SU-DHL-6 (cell line): ENCODE results near the gene SAG.

Source experiments
- H2AFZ ChIP-seq: fragments of 200-600 bp; sonication (generic); 2 replicates; pipeline ENCODE4 v1.6.1; 2014; ENCODE audit warnings: low read depth, mild to moderate bottlenecking, moderate library complexity, mixed read lengths, antibody characterized with exemption, low read length; ENCODE audit not compliant: severe bottlenecking
- H3F3A ChIP-seq: fragments of 200-600 bp; shearing (Covaris generic); 2 replicates; pipeline ENCODE4 v1.6.0; 2016; ENCODE audit warnings: antibody characterized with exemption, mild to moderate bottlenecking; ENCODE audit not compliant: insufficient read depth
- H3K27ac ChIP-seq: fragments of 200-600 bp; sonication (generic); 2 replicates; pipeline ENCODE4 v1.5.1; 2016; ENCODE audit warnings: low read depth, mild to moderate bottlenecking, low read length, moderate library complexity, mixed read lengths
- H3K27me3 ChIP-seq: fragments of 200-600 bp; sonication (generic), shearing (Covaris generic); 2 replicates; pipeline ENCODE4 v1.6.0; 2014; ENCODE audit warnings: mild to moderate bottlenecking, low read length
- H3K36me3 ChIP-seq: fragments of 200-600 bp; sonication (generic); 2 replicates; pipeline ENCODE4 v1.6.1; 2014; ENCODE audit warnings: mild to moderate bottlenecking, low read length, mixed read lengths
- H3K4me2 ChIP-seq: fragments of 300-600, 200-600 bp; shearing (Covaris generic), sonication (generic); 2 replicates; pipeline ENCODE4 v1.6.0; 2014; ENCODE audit warnings: low read length, low read depth, mild to moderate bottlenecking; ENCODE audit not compliant: poor library complexity, severe bottlenecking
- H3K4me3 ChIP-seq: fragments of 200-600 bp; sonication (generic); 2 replicates; pipeline ENCODE4 v1.5.1; 2014; ENCODE audit warnings: antibody characterized with exemption, low read length, mild to moderate bottlenecking, mixed read lengths; ENCODE audit not compliant: insufficient read depth, poor library complexity, severe bottlenecking
- H3K79me2 ChIP-seq: fragments of 200-600 bp; sonication (generic); 2 replicates; pipeline ENCODE4 v1.6.1; 2014; ENCODE audit warnings: mild to moderate bottlenecking, low read length, moderate library complexity; ENCODE audit not compliant: insufficient read depth
- H3K9ac ChIP-seq: fragments of 200-600 bp; sonication (generic); 2 replicates; pipeline ENCODE4 v1.7.0; 2014; ENCODE audit warnings: mild to moderate bottlenecking, low read length
- H3K9me2 ChIP-seq: fragments of 200-600 bp; sonication (generic); replicated peaks from 2 replicates; pipeline ENCODE4 v1.6.1; 2014; ENCODE audit warnings: low read length; ENCODE audit not compliant: insufficient read depth
- H3K9me3 ChIP-seq: fragments of 200-600 bp; sonication (generic); 2 replicates; pipeline ENCODE4 v1.6.1; 2014; ENCODE audit warnings: low read length, mixed read lengths; ENCODE audit not compliant: insufficient read depth
- H4K20me1 ChIP-seq: fragments of 200-600 bp; sonication (generic); 2 replicates; pipeline ENCODE4 v1.6.1; 2014; ENCODE audit warnings: low read depth, mild to moderate bottlenecking, antibody characterized with exemption, low read length, moderate library complexity, mixed read lengths
- CTCF ChIP-seq: fragments of 200-600 bp; sonication (generic); IDR thresholded peaks from one replicate; pipeline ENCODE4 v1.5.1; 2017; ENCODE audit warnings: antibody characterized with exemption, mild to moderate bottlenecking, low read length, moderate library complexity; ENCODE audit not compliant: insufficient read depth, poor library complexity, severe bottlenecking
- EZH2phosphoT487 ChIP-seq: fragments of 200-600 bp; sonication (generic), shearing (Covaris generic); conservative IDR thresholded peaks from 2 replicates; pipeline ENCODE4 v1.6.1; 2018; ENCODE audit warnings: mild to moderate bottlenecking, antibody characterized with exemption, low read length, moderate library complexity, mixed read lengths

The SAG gene

GRCh38 chr2:233290051-233290845, 17.4 kb upstream of the SAG start:
- H3K4me2 ChIP-seq = no peak overlapping the region
- H3K9ac ChIP-seq = no peak overlapping the region
- H3K27ac ChIP-seq = no peak overlapping the region
- H3K4me3 ChIP-seq = no peak overlapping the region
- H4K20me1 ChIP-seq = no peaks in the 10 kb centered on the region
- H3K36me3 ChIP-seq = peaks cover 14% of the 10 kb centered on the region; the same call in 1 of the 2 replicates
- TF ChIP-seq CTCF (no peak), EZH2phosphoT487 (no peak)
- no peaks in the 10 kb centered on the region for H3K79me2 ChIP-seq
- H3K9me2 ChIP-seq = no peaks in the 10 kb centered on the region
- H3K9me3 ChIP-seq = no peaks in the 10 kb centered on the region
- H2AFZ ChIP-seq = no peak overlapping the region
- H3F3A ChIP-seq = no peaks in the 10 kb centered on the region
- no peaks in the 10 kb centered on the region for H3K27me3 ChIP-seq

- no peak overlapping the region for H2AFZ ChIP-seq
- H3K79me2 ChIP-seq = no peaks in the 10 kb centered on the region
- no peaks in the 10 kb centered on the region for H3K9me3 ChIP-seq
- H3K27me3 ChIP-seq = no peaks in the 10 kb centered on the region
- no peaks in the 10 kb centered on the region for H3F3A ChIP-seq
- no peak overlapping the region for H3K27ac ChIP-seq
- no peak overlapping the region for H3K4me3 ChIP-seq
- no peak overlapping the region for H3K9ac ChIP-seq
- no peaks in the 10 kb centered on the region for H3K9me2 ChIP-seq
- no peak for TF ChIP-seq EZH2phosphoT487
- no peak for TF ChIP-seq CTCF
- peaks cover 4% of the 10 kb centered on the region; the same call in 1 of the 2 replicates for H3K36me3 ChIP-seq
- no peaks in the 10 kb centered on the region for H4K20me1 ChIP-seq
- H3K4me2 ChIP-seq = no peak overlapping the region
Measured at GRCh38 chr2:233295891-233296290, 11.7 kb upstream of the SAG start.

GRCh38 chr2:233297076-233297475, 10.5 kb upstream of the SAG start:
- TF ChIP-seq EZH2phosphoT487 = no peak
- TF ChIP-seq CTCF = no peak
- Histone ChIP-seq H3K4me2 (no peak overlapping the region), H3K27ac (no peak overlapping the region), H3K9ac (no peak overlapping the region), H2AFZ (no peak overlapping the region), H3K4me3 (no peak overlapping the region), H3K36me3 (no peaks in the 10 kb centered on the region), H3K27me3 (no peaks in the 10 kb centered on the region), H3K9me2 (no peaks in the 10 kb centered on the region), H4K20me1 (no peaks in the 10 kb centered on the region), H3F3A (no peaks in the 10 kb centered on the region), H3K9me3 (no peaks in the 10 kb centered on the region), H3K79me2 (no peaks in the 10 kb centered on the region)
